Colon (tissue), 2 donors: ENCODE data around the gene ATG4C.

ENCODE experiments used
- FAIRE-seq: peaks from 2 replicates; lab custom pipeline; 2012; peaks lifted over from hg19 to GRCh38; lab: Jason Lieb, UNC
- donor health status: control.
- donor health status: control.

ATG4C gene

GRCh38 chr1:62904856-62905225, 120.9 kb downstream of the ATG4C start:
- no peak for FAIRE-seq

DNA sequence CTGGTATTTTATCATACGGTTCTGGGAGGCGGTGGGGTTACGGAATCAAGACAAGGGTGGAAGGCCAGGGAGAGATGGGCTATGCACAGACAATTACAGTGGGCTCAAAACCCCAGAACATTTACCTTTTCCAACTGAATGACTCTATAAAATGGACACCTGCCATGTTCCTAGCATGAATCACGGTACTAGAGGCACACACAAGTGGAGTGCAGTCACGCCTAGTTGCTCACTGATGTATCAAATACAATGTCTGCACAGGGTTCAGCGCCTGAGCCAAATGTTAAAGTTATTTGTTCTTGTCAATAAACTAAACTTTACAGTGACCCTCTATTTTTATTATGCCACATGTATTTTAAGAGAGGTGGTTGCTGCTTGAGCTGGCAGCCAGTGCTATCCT, 121.4 kb downstream of the ATG4C start:
- no peak for FAIRE-seq

DNA sequence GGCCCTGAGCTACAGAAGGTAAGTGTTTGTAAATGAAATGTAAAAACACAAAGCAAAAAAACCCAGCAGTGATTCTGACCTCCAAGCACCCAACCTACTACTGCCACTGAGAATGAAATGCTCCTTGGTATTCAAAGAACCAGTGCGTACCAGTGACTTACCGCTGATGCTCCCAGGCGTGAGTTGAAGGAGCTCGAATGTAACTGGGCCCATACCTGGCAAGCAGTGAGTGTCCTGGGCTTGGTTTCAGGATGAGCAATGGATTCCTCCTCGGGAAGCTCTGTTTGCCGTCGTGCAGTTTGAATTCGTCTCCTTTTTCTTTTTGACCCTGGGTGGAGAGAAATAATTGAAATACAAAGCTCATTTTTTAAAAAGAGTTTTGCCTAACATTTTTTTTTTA, 121.9 kb downstream of the ATG4C start:
- no peak for FAIRE-seq

DNA sequence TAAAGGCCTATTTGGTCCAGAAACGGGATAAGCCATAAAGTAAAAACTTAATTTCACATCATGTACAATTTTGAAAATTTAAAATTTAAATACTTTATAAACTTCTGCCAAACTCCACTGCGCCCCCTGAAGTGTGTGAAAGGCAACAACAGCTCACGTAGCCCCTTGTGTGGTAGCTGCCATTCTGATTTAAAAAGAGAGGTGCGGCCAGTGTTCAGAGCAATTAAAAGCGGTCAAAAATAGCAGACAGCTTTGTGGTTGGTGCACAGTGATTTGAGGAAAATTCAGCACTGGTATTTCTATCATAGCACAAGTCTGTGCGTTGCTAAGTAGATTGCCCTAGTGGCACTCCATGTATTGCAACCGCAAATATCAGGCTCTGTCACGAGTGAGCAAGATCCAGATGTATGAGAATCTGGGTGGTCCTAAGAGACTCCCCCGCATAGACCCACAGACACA, 122.5 kb downstream of the ATG4C start:
- FAIRE-seq = no peak

- no peak for FAIRE-seq
Measured at GRCh38 chr1:62908168-62908695, 124.3 kb downstream of the ATG4C start.

GRCh38 chr1:62912028-62912638, 128.2 kb downstream of the ATG4C start:
- FAIRE-seq = no peak
